ENCODE measurements around the gene DRG2. TPM values are rescaled to one million over a fixed set of nuclear protein-coding genes. Genes with fewer than 3 reads are reported as not detected.

DRG2 gene
- total and polyA plus RNA-seq, 2 donors (not counting 1 experiment from before 2014, with no cell fraction given): 58.7 to 67.8 TPM

- POLR2A ChIA-PET: no interaction called here
Measured at GRCh38 chr17:18148586-18148985, 60.8 kb downstream of the DRG2 start.

DNA sequence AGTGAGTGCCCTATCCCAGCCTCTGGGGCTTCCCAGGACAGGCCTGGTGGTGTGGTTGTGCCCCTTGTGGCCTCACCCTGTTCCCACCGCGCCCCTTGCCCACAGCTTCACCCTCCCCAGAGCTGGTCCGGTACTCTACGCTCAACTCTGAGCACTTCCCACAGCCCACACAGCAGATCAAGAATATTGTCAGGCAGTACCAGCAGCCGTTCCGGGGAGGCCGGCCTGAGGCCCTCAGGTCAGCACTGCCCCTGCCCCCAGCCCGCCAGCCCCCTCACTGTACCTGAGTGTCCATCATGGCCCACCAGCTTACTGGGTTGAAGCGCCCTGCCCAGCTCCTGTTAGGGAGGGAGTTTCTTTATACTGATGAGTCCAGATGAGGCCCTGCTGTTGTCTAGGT lies 63.5 kb downstream of the DRG2 start:
- H3K4me3 Mint-ChIP-seq: no peak overlapping the region
- TF ChIP-seq CTCF (IDR thresholded peaks at IDR 0.05): no peak
- TF ChIP-seq EZH2 (IDR thresholded peaks at IDR 0.05; ENCODE audit: borderline replicate concordance, insufficient read depth, low read depth, low read length, poor library complexity, severe bottlenecking): no peak
- Histone ChIP-seq H3K27me3 (replicated peaks in 1 of 4; ENCODE audit: control extremely low read depth in 1 of 4, control insufficient read depth in 3 of 4, insufficient read depth in 4 of 4, low read length in 3 of 4) (no peaks in the 10 kb centered on the region), H3K4me3 (ENCODE audit: control extremely low read depth in 1 of 5, extremely low read depth in 1 of 5, insufficient read depth in 1 of 5, low read depth in 2 of 5, low read length in 4 of 5) (no peak overlapping the region), H4K20me1 (ENCODE audit: control insufficient read depth, insufficient read depth, low read length, poor library complexity, severe bottlenecking) (no peaks in the 10 kb centered on the region), H3K79me2 (ENCODE audit: control insufficient read depth, insufficient read depth, low read length) (no peaks in the 10 kb centered on the region), H3K27ac (ENCODE audit: low read length in 2 of 2) (no peak overlapping the region), H3K9me3 (ENCODE audit: control extremely low read depth in 1 of 3, control insufficient read depth in 2 of 3, insufficient read depth in 1 of 3, low read length in 2 of 3) (no peaks in the 10 kb centered on the region), H3K9ac (ENCODE audit: low read length) (no peak overlapping the region), H2AFZ (ENCODE audit: insufficient read depth, low read depth, low read length, poor library complexity, severe bottlenecking) (no peak overlapping the region), H3K4me2 (replicated peaks; ENCODE audit: low read depth, low read length, poor library complexity, severe bottlenecking) (no peak overlapping the region), H3K36me3 (replicated peaks in 1 of 2; ENCODE audit: control extremely low read depth in 1 of 2, control insufficient read depth in 1 of 2, extremely low read depth in 1 of 2, insufficient read depth in 2 of 2, low read length in 1 of 2) (no peaks in the 10 kb centered on the region), H3K4me1 (ENCODE audit: control insufficient read depth in 2 of 2, insufficient read depth in 2 of 2, low read length in 2 of 2) (peaks cover 0 to 14% of the 10 kb centered on the region in 2 donors)
- CTCF ChIA-PET: interaction anchor here (1.8 kb wide), 1 partner anchor 10 kb away, joined by 6 read pairs; no protein-coding TSS in a partner anchor
- H3K9me3 Mint-ChIP-seq (ENCODE audit: insufficient read depth): no peaks in the 10 kb centered on the region
- no peak for ATAC-seq (ENCODE audit: low read depth)
- peaks cover 19% of the 10 kb centered on the region for H3K4me1 Mint-ChIP-seq
- intact Hi-C loops (cut with micrococcal nuclease): no loop called here
- POLR2A ChIA-PET: no interaction called here
- H3K27ac Mint-ChIP-seq: no peak overlapping the region
- 89% methylated on average over 5 of the region's 9 CpGs for WGBS (ENCODE audit: insufficient coverage)
- no peak for DNase-seq
- no peaks in the 10 kb centered on the region for H3K27me3 Mint-ChIP-seq

More at GRCh38 chr17:18148586-18148985, 60.8 kb downstream of the DRG2 start:
- Mint-ChIP-seq H3K27ac (no peak overlapping the region), H3K4me3 (no peak overlapping the region), H3K27me3 (no peaks in the 10 kb centered on the region), H3K4me1 (peaks cover 9% of the 10 kb centered on the region), H3K9me3 (ENCODE audit: insufficient read depth) (no peaks in the 10 kb centered on the region)
- no peak overlapping the region for H3K9ac ChIP-seq (ENCODE audit: low read length)
- intact Hi-C loops (cut with micrococcal nuclease): no loop called here
- H3K4me2 ChIP-seq (replicated peaks; ENCODE audit: low read depth, low read length, poor library complexity, severe bottlenecking): no peak overlapping the region
- no peaks in the 10 kb centered on the region for H3K9me3 ChIP-seq (ENCODE audit: control extremely low read depth in 1 of 3, control insufficient read depth in 2 of 3, insufficient read depth in 1 of 3, low read length in 2 of 3)
- H3K4me1 ChIP-seq (ENCODE audit: control insufficient read depth in 2 of 2, insufficient read depth in 2 of 2, low read length in 2 of 2): peaks cover 0 to 9% of the 10 kb centered on the region in 2 donors
- no peak overlapping the region for H2AFZ ChIP-seq (ENCODE audit: insufficient read depth, low read depth, low read length, poor library complexity, severe bottlenecking)
- TF ChIP-seq CTCF (IDR thresholded peaks at IDR 0.05): no peak
- no peak for TF ChIP-seq EZH2 (IDR thresholded peaks at IDR 0.05; ENCODE audit: borderline replicate concordance, insufficient read depth, low read depth, low read length, poor library complexity, severe bottlenecking)
- no peaks in the 10 kb centered on the region for H4K20me1 ChIP-seq (ENCODE audit: control insufficient read depth, insufficient read depth, low read length, poor library complexity, severe bottlenecking)
- H3K79me2 ChIP-seq (ENCODE audit: control insufficient read depth, insufficient read depth, low read length): no peaks in the 10 kb centered on the region
- 93% methylated on average over 7 of the region's 7 CpGs for WGBS (ENCODE audit: insufficient coverage)
- no peak overlapping the region for H3K27ac ChIP-seq (ENCODE audit: low read length in 2 of 2)
- H3K27me3 ChIP-seq (replicated peaks in 1 of 4; ENCODE audit: control extremely low read depth in 1 of 4, control insufficient read depth in 3 of 4, insufficient read depth in 4 of 4, low read length in 3 of 4): no peaks in the 10 kb centered on the region
- no peak overlapping the region for H3K4me3 ChIP-seq (ENCODE audit: control extremely low read depth in 1 of 5, extremely low read depth in 1 of 5, insufficient read depth in 1 of 5, low read depth in 2 of 5, low read length in 4 of 5)
- H3K36me3 ChIP-seq (replicated peaks in 1 of 2; ENCODE audit: control extremely low read depth in 1 of 2, control insufficient read depth in 1 of 2, extremely low read depth in 1 of 2, insufficient read depth in 2 of 2, low read length in 1 of 2): no peaks in the 10 kb centered on the region
- no peak for ATAC-seq (ENCODE audit: low read depth)
- CTCF ChIA-PET: no interaction called here
- no peak for DNase-seq

Data from B cell (primary cell).